H9 (cell line): Measurements from ENCODE around the gene IREB2. TPM values are rescaled to one million over a fixed set of nuclear protein-coding genes. Genes with fewer than 3 reads are reported as not detected.

ENCODE experiments used
- DNase-seq: peaks from one replicate; pipeline ENCODE4 v3.0.0-alpha.2; 2017
- H2AFZ ChIP-seq: one replicate; pipeline ENCODE4 v1.6.1; 2013; ENCODE audit warnings: mild to moderate bottlenecking, low read length, control low read depth, moderate library complexity
- H2AK5ac ChIP-seq: 2 replicates; pipeline ENCODE4 v1.6.1; 2013; ENCODE audit warnings: low read length, control low read depth, mixed read lengths; ENCODE audit not compliant: insufficient read length
- H2BK120ac ChIP-seq: one replicate; pipeline ENCODE4 v1.6.1; 2013; ENCODE audit warnings: low read depth, mild to moderate bottlenecking, low read length, control low read depth, inconsistent platforms; ENCODE audit not compliant: poor library complexity, severe bottlenecking
- H2BK12ac ChIP-seq: 2 replicates; pipeline ENCODE4 v1.6.1; 2013; ENCODE audit warnings: low read length, control low read depth, mixed read lengths, low read depth; ENCODE audit not compliant: insufficient read length
- H2BK15ac ChIP-seq: 2 replicates; pipeline ENCODE4 v1.6.1; 2013; ENCODE audit warnings: low read depth, low read length, control low read depth
- H2BK20ac ChIP-seq: one replicate; pipeline ENCODE4 v1.6.1; 2013; ENCODE audit warnings: low read depth, mild to moderate bottlenecking, low read length, control low read depth, inconsistent platforms; ENCODE audit not compliant: poor library complexity, severe bottlenecking
- H2BK5ac ChIP-seq: 2 replicates; pipeline ENCODE4 v1.6.1; 2013; ENCODE audit warnings: low read length, control low read depth, mixed read lengths; ENCODE audit not compliant: insufficient read length
- H3K14ac ChIP-seq: 2 replicates; pipeline ENCODE4 v1.6.1; 2013; ENCODE audit warnings: low read length, control low read depth; ENCODE audit not compliant: insufficient read depth
- H3K18ac ChIP-seq: 2 replicates; pipeline ENCODE4 v1.6.1; 2013; ENCODE audit warnings: low read depth, mild to moderate bottlenecking, mixed read lengths, low read length, control low read depth; ENCODE audit not compliant: insufficient read length
- H3K23ac ChIP-seq: 2 replicates; pipeline ENCODE4 v1.6.1; 2013; ENCODE audit warnings: low read length, control low read depth, mixed read lengths, low read depth; ENCODE audit not compliant: insufficient read length
- H3K23me2 ChIP-seq: 2 replicates; pipeline ENCODE4 v1.6.1; 2013; ENCODE audit warnings: low read depth, mild to moderate bottlenecking, mixed read lengths, low read length, control low read depth; ENCODE audit not compliant: insufficient read length, poor library complexity, severe bottlenecking
- H3K27ac ChIP-seq: 2 replicates; pipeline ENCODE4 v1.5.1; 2013; ENCODE audit warnings: low read length, control low read depth, mixed read lengths, low read depth; ENCODE audit not compliant: insufficient read length
- H3K27me3 ChIP-seq: 2 replicates; pipeline ENCODE4 v1.6.1; 2013; ENCODE audit warnings: low read length, control low read depth, inconsistent platforms; ENCODE audit not compliant: insufficient read depth
- H3K4ac ChIP-seq: 2 replicates; pipeline ENCODE4 v1.6.1; 2013; ENCODE audit warnings: low read depth, mild to moderate bottlenecking, control low read depth, inconsistent platforms, low read length, moderate library complexity
- H3K4me1 ChIP-seq: 2 replicates; pipeline ENCODE4 v1.6.1; 2013; ENCODE audit warnings: low read length, control low read depth, inconsistent platforms; ENCODE audit not compliant: insufficient read depth
- H3K4me2 ChIP-seq: 2 replicates; pipeline ENCODE4 v1.6.1; 2013; ENCODE audit warnings: low read length, control low read depth, mixed read lengths; ENCODE audit not compliant: insufficient read length, insufficient read depth
- H3K56ac ChIP-seq: 2 replicates; pipeline ENCODE4 v1.6.1; 2013; ENCODE audit warnings: low read depth, mild to moderate bottlenecking, mixed read lengths, low read length, control low read depth; ENCODE audit not compliant: insufficient read length
- H3K79me1 ChIP-seq: 2 replicates; pipeline ENCODE4 v1.6.1; 2013; ENCODE audit warnings: low read depth, mild to moderate bottlenecking, moderate library complexity, low read length, control low read depth, inconsistent platforms; ENCODE audit not compliant: insufficient read depth, poor library complexity, severe bottlenecking
- H3K79me2 ChIP-seq: 2 replicates; pipeline ENCODE4 v1.6.1; 2013; ENCODE audit warnings: low read length, control low read depth, inconsistent platforms; ENCODE audit not compliant: insufficient read depth
- H3K9ac ChIP-seq: 2 replicates; pipeline ENCODE4 v1.6.1; 2013; ENCODE audit warnings: low read length, control low read depth, mixed read lengths; ENCODE audit not compliant: insufficient read length; ENCODE audit errors: extremely low read depth
- H3K9me3 ChIP-seq: one replicate; pipeline ENCODE4 v1.6.1; 2013; ENCODE audit warnings: low read depth, low read length, inconsistent platforms; ENCODE audit not compliant: control insufficient read depth
- H3T11ph ChIP-seq: one replicate; pipeline ENCODE4 v1.6.1; 2013; ENCODE audit warnings: mild to moderate bottlenecking, low read length, control low read depth, inconsistent platforms
- H4K20me1 ChIP-seq: one replicate; pipeline ENCODE4 v1.6.1; 2013; ENCODE audit not compliant: control insufficient read depth, insufficient read length, insufficient read depth
- H4K5ac ChIP-seq: 2 replicates; pipeline ENCODE4 v1.6.1; 2013; ENCODE audit warnings: low read depth, mild to moderate bottlenecking, mixed read lengths, low read length, control low read depth; ENCODE audit not compliant: insufficient read length
- H4K8ac ChIP-seq: replicated peaks from 2 replicates; pipeline ENCODE4 v1.6.1; 2013; ENCODE audit warnings: low read length, control low read depth, mixed read lengths, low read depth; ENCODE audit not compliant: insufficient read length
- H4K91ac ChIP-seq: 2 replicates; pipeline ENCODE4 v1.6.1; 2013; ENCODE audit warnings: low read depth, mild to moderate bottlenecking, moderate library complexity, mixed read lengths, low read length, control low read depth; ENCODE audit not compliant: insufficient read length
- H3K27ac Mint-ChIP-seq, 3 experiments: 2 replicates in 2 of 3; 3 replicates in 1 of 3; pipeline ENCODE4 v1.8.0; 2020 to 2021; ENCODE audit warnings: mixed read lengths in 3 of 3, mild to moderate bottlenecking in 1 of 3, moderate library complexity in 1 of 3
- H3K27me3 Mint-ChIP-seq: 2 replicates; pipeline ENCODE4 v1.8.0; 2021; ENCODE audit warnings: low read depth, mild to moderate bottlenecking, moderate library complexity, mixed read lengths
- H3K36me3 Mint-ChIP-seq, 3 experiments: 2 replicates in 2 of 3; 3 replicates in 1 of 3; pipeline ENCODE4 v1.8.0; 2020 to 2021; ENCODE audit warnings: low read depth in 3 of 3, mixed read lengths in 3 of 3; ENCODE audit not compliant: insufficient read depth in 1 of 3
- H3K4me1 Mint-ChIP-seq, 2 experiments: 2 replicates each; pipeline ENCODE4 v1.8.0; 2020; ENCODE audit warnings: mixed read lengths in 2 of 2
- H3K4me3 Mint-ChIP-seq, 2 experiments: 2 replicates in 1 of 2; 3 replicates in 1 of 2; pipeline ENCODE4 v1.8.0; 2020 to 2021; ENCODE audit warnings: mild to moderate bottlenecking in 2 of 2, mixed read lengths in 2 of 2, moderate library complexity in 1 of 2
- H3K9me3 Mint-ChIP-seq, 2 experiments: 2 replicates in 1 of 2; 3 replicates in 1 of 2; pipeline ENCODE4 v1.8.0; 2020; ENCODE audit warnings: mild to moderate bottlenecking in 2 of 2, mixed read lengths in 2 of 2, moderate library complexity in 1 of 2
- CTCF ChIP-seq: fragments of 200-600 bp; sonication (generic); conservative IDR thresholded peaks from 3 replicates; pipeline ENCODE4 v1.8.0; 2021; ENCODE audit warnings: antibody characterized with exemption, mild to moderate bottlenecking
- WGBS: extraction: QIAGEN DNeasy Blood & Tissue Kit; methylation state at CpG from one replicate; pipeline ENCODE4 v1.1.7; 2013; ENCODE audit warnings: missing lambda C conversion rate, low lambda C conversion rate, mixed read lengths; ENCODE audit not compliant: insufficient read length; ENCODE audit errors: extremely low coverage; 5-methylcytosine and 5-hydroxymethylcytosine counted together
- total RNA-seq: library from RNA; stranded (reverse); gene quantifications from 2 replicates; pipeline ENCODE4 v1.2.1, GENCODE V29; 2021

Gene IREB2
- total RNA-seq, 1 experiment from 2014 or later = 87.6 TPM

GRCh38 chr15:78452485-78452884 is 14.5 kb downstream of the IREB2 start:
- H2BK20ac ChIP-seq = no peak overlapping the region
- H3K9me3 ChIP-seq = no peaks in the 10 kb centered on the region
- H3K23ac ChIP-seq = no peak overlapping the region
- H3K79me1 ChIP-seq = peaks cover 20% of the 10 kb centered on the region
- no CpG with 5 or more reads among the region's 3 CpGs for WGBS
- no peak overlapping the region for H2BK15ac ChIP-seq
- no peak overlapping the region for H4K91ac ChIP-seq
- H3K79me2 ChIP-seq = peaks cover 44% of the 10 kb centered on the region
- no peaks in the 10 kb centered on the region for H3K23me2 ChIP-seq
- no peak overlapping the region for H3T11ph ChIP-seq
- Mint-ChIP-seq H3K9me3 (no peaks in the 10 kb centered on the region), H3K4me1 (peaks cover 18 to 20% of the 10 kb centered on the region in 2 experiments), H3K27me3 (no peaks in the 10 kb centered on the region), H3K27ac (no peak overlapping the region; a peak in 2 of 7 replicates), H3K36me3 (peaks cover 2 to 14% (median 9%) of the 10 kb centered on the region in 3 experiments; a peak in 5 of 7 replicates), H3K4me3 (no peak overlapping the region)
- H2AK5ac ChIP-seq = no peak overlapping the region
- H4K8ac ChIP-seq = no peak overlapping the region
- DNase-seq = no peak
- no peak overlapping the region for H3K27ac ChIP-seq
- H4K20me1 ChIP-seq = no peaks in the 10 kb centered on the region
- no peak overlapping the region for H3K4me2 ChIP-seq
- no peak overlapping the region for H3K9ac ChIP-seq
- H2BK120ac ChIP-seq = no peak overlapping the region
- H2BK12ac ChIP-seq = no peak overlapping the region
- no peak overlapping the region for H2BK5ac ChIP-seq
- TF ChIP-seq CTCF = no peak
- no peak overlapping the region for H3K4ac ChIP-seq
- H3K18ac ChIP-seq = no peak overlapping the region
- H3K56ac ChIP-seq = no peak overlapping the region
- H2AFZ ChIP-seq = no peak overlapping the region
- H3K14ac ChIP-seq = no peak overlapping the region
- H3K27me3 ChIP-seq = no peaks in the 10 kb centered on the region
- H4K5ac ChIP-seq = no peak overlapping the region
- H3K4me1 ChIP-seq = peaks cover 7% of the 10 kb centered on the region; the same call in 1 of the 2 replicates
